Measurements from ENCODE around the gene NR1I2. TPM values are rescaled to one million over a fixed set of nuclear protein-coding genes. Genes with fewer than 3 reads are reported as not detected.

The NR1I2 gene
- total RNA-seq, 4 donors from 2014 or later = not detected

- TF ChIP-seq CTCF (IDR thresholded peaks at IDR 0.05) (no peak), POLR2A (IDR thresholded peaks at IDR 0.05) (no peak)
- no peak for DNase-seq
- Histone ChIP-seq H3K27me3 (no peaks in the 10 kb centered on the region), H3K4me1 (no peaks in the 10 kb centered on the region), H3K36me3 (peaks cover 0 to 8% (median 0%) of the 10 kb centered on the region in 3 donors), H3K9me3 (no peaks in the 10 kb centered on the region), H3K27ac (no peak overlapping the region), H3K4me3 (no peak overlapping the region)
- intact Hi-C loops (cut with DNase I) = no loop called here
- WGBS, 2 donors = 86% methylated on average over 1 of the region's 1 CpG
Measured at GRCh38 chr3:119745942-119746341, 36.0 kb upstream of the NR1I2 start.

- intact Hi-C loops (cut with DNase I) = no loop called here
- 49 to 58% methylated on average over 3 of the region's 3 CpGs for WGBS, 2 donors
Measured at GRCh38 chr3:119746423-119746822, 35.5 kb upstream of the NR1I2 start.

GRCh38 chr3:119747357-119747756 is 34.5 kb upstream of the NR1I2 start:
- no peaks in the 10 kb centered on the region for H3K27me3 ChIP-seq
- no peaks in the 10 kb centered on the region for H3K4me1 ChIP-seq
- WGBS, 2 donors = 66 to 71% methylated on average over 4 of the region's 4 CpGs
- no peak overlapping the region for H3K27ac ChIP-seq
- peaks cover 0 to 16% (median 0%) of the 10 kb centered on the region in 3 donors for H3K36me3 ChIP-seq
- H3K9me3 ChIP-seq = no peaks in the 10 kb centered on the region
- intact Hi-C loops (cut with DNase I) = no loop called here
- H3K4me3 ChIP-seq = no peak overlapping the region
- TF ChIP-seq POLR2A (IDR thresholded peaks at IDR 0.05) = no peak
- no peak for TF ChIP-seq CTCF (IDR thresholded peaks at IDR 0.05)
- no peak for DNase-seq

More at GRCh38 chr3:119746423-119746822, 35.5 kb upstream of the NR1I2 start:
- Histone ChIP-seq H3K4me3 (no peak overlapping the region), H3K4me1 (no peaks in the 10 kb centered on the region), H3K9me3 (no peaks in the 10 kb centered on the region), H3K27me3 (no peaks in the 10 kb centered on the region), H3K27ac (no peak overlapping the region), H3K36me3 (peaks cover 0 to 12% (median 0%) of the 10 kb centered on the region in 3 donors)
- TF ChIP-seq POLR2A (IDR thresholded peaks at IDR 0.05) (no peak), CTCF (IDR thresholded peaks at IDR 0.05) (no peak)
- no peak for DNase-seq

GRCh38 chr3:119748991-119749390 is 32.9 kb upstream of the NR1I2 start:
- intact Hi-C loops (cut with DNase I) = no loop called here
- H3K27me3 ChIP-seq = no peaks in the 10 kb centered on the region
- H3K4me3 ChIP-seq = no peak overlapping the region
- no peak overlapping the region for H3K27ac ChIP-seq
- peaks cover 0 to 21% (median 0%) of the 10 kb centered on the region in 3 donors for H3K36me3 ChIP-seq
- WGBS, 2 donors = 80 to 89% methylated on average over 1 of the region's 1 CpG
- H3K4me1 ChIP-seq = no peaks in the 10 kb centered on the region
- TF ChIP-seq CTCF (IDR thresholded peaks at IDR 0.05) (no peak), POLR2A (IDR thresholded peaks at IDR 0.05) (no peak)
- DNase-seq = no peak
- H3K9me3 ChIP-seq = no peaks in the 10 kb centered on the region

- Histone ChIP-seq H3K9me3 (peaks cover 0 to 6% (median 0%) of the 10 kb centered on the region in 3 donors), H3K27ac (no peak overlapping the region), H3K4me1 (no peaks in the 10 kb centered on the region), H3K4me3 (no peak overlapping the region), H3K36me3 (peaks cover 0 to 21% (median 0%) of the 10 kb centered on the region in 3 donors), H3K27me3 (no peaks in the 10 kb centered on the region)
- DNase-seq = no peak
- no peak for TF ChIP-seq POLR2A (IDR thresholded peaks at IDR 0.05)
- no peak for TF ChIP-seq CTCF (IDR thresholded peaks at IDR 0.05)
- WGBS, 2 donors = 92 to 100% methylated on average over 1 to 3 of the region's 3 CpGs
- intact Hi-C loops (cut with DNase I) = no loop called here
Measured at GRCh38 chr3:119751423-119751822, 30.5 kb upstream of the NR1I2 start.
